ENCODE data around the gene NEU3. TPM values are rescaled to one million over a fixed set of nuclear protein-coding genes. Genes with fewer than 3 reads are reported as not detected.
A peak's percentile ranks its signal among the peaks of the same experiment; 100 is the strongest.

NEU3 gene
- total RNA-seq (ENCODE audit: unreplicated experiment), result 6.6 TPM
- long read RNA-seq, result 0 reads

GRCh38 chr11:74988541-74989259 lies at the start of gene NEU3:
Gene NEU3 (plus strand): TSS chr11:74988933. CDS start chr11:74989061, 128 bp downstream.
- DNase-seq, result peak; percentile 68
- peak within 1 kb of the TSS; percentile 96 for H3K4me3 Mint-ChIP-seq (ENCODE audit: unreplicated experiment)
- no peaks in the 10 kb centered on the region for H3K27me3 Mint-ChIP-seq (ENCODE audit: unreplicated experiment)
- peaks cover 3% of the 10 kb centered on the region for H3K4me1 Mint-ChIP-seq (ENCODE audit: low read depth, unreplicated experiment)
- peak within 1 kb of the TSS; percentile 35 for H3K27ac Mint-ChIP-seq (ENCODE audit: unreplicated experiment)
- H3K9me3 Mint-ChIP-seq (ENCODE audit: unreplicated experiment), result peaks cover 2% of the 10 kb centered on the region
- no peaks in the 10 kb centered on the region for H3K36me3 Mint-ChIP-seq (ENCODE audit: unreplicated experiment)
- TF ChIP-seq, protein P1, sequence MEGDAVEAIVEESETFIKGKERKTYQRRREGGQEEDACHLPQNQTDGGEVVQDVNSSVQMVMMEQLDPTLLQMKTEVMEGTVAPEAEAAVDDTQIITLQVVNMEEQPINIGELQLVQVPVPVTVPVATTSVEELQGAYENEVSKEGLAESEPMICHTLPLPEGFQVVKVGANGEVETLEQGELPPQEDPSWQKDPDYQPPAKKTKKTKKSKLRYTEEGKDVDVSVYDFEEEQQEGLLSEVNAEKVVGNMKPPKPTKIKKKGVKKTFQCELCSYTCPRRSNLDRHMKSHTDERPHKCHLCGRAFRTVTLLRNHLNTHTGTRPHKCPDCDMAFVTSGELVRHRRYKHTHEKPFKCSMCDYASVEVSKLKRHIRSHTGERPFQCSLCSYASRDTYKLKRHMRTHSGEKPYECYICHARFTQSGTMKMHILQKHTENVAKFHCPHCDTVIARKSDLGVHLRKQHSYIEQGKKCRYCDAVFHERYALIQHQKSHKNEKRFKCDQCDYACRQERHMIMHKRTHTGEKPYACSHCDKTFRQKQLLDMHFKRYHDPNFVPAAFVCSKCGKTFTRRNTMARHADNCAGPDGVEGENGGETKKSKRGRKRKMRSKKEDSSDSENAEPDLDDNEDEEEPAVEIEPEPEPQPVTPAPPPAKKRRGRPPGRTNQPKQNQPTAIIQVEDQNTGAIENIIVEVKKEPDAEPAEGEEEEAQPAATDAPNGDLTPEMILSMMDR (IDR thresholded peaks at IDR 0.05; ENCODE audit: partially characterized antibody, unreplicated experiment), result no peak

GRCh38 chr11:74941492-74941891 lies 47.2 kb upstream of the NEU3 start:
- no peaks in the 10 kb centered on the region for H3K9me3 Mint-ChIP-seq (ENCODE audit: unreplicated experiment)
- H3K4me3 Mint-ChIP-seq (ENCODE audit: unreplicated experiment), result no peak overlapping the region
- H3K27ac Mint-ChIP-seq (ENCODE audit: unreplicated experiment), result no peak overlapping the region
- peaks cover 3% of the 10 kb centered on the region for H3K27me3 Mint-ChIP-seq (ENCODE audit: unreplicated experiment)
- TF ChIP-seq, protein P1 (IDR thresholded peaks at IDR 0.05; ENCODE audit: partially characterized antibody, unreplicated experiment), result no peak
- no peaks in the 10 kb centered on the region for H3K36me3 Mint-ChIP-seq (ENCODE audit: unreplicated experiment)
- no peak for DNase-seq
- no peaks in the 10 kb centered on the region for H3K4me1 Mint-ChIP-seq (ENCODE audit: low read depth, unreplicated experiment)

GRCh38 chr11:74942073-74942759 lies 46.5 kb upstream of the NEU3 start:
- Mint-ChIP-seq H3K36me3 (ENCODE audit: unreplicated experiment) (no peaks in the 10 kb centered on the region), H3K4me1 (ENCODE audit: low read depth, unreplicated experiment) (no peaks in the 10 kb centered on the region), H3K27me3 (ENCODE audit: unreplicated experiment) (peaks cover 3% of the 10 kb centered on the region), H3K9me3 (ENCODE audit: unreplicated experiment) (no peaks in the 10 kb centered on the region), H3K4me3 (ENCODE audit: unreplicated experiment) (no peak overlapping the region), H3K27ac (ENCODE audit: unreplicated experiment) (no peak overlapping the region)
- DNase-seq, result no peak
- TF ChIP-seq, protein P1 (IDR thresholded peaks at IDR 0.05; ENCODE audit: partially characterized antibody, unreplicated experiment), result no peak

DNA sequence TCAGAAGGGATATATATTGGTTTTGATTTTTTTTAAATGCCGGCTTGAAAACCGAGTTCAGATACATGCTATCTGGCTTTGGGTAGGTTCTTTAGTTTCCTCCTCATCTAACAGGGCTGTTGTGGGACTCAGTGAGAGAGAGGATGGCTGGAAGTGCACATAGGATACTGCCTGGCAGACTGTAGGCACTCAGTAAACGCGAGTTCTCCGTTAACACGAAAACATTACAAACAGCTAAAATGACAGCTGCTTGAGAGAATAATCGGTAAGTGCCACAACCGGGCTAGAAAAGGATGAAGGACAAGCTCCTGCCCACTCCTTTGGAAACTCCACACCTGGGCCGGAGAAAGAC lies 40.2 kb upstream of the NEU3 start:
- Mint-ChIP-seq H3K4me1 (ENCODE audit: low read depth, unreplicated experiment) (peaks cover 10% of the 10 kb centered on the region), H3K4me3 (ENCODE audit: unreplicated experiment) (peak overlapping the region; percentile 99), H3K9me3 (ENCODE audit: unreplicated experiment) (peaks cover 4% of the 10 kb centered on the region), H3K27me3 (ENCODE audit: unreplicated experiment) (peaks cover 9% of the 10 kb centered on the region), H3K36me3 (ENCODE audit: unreplicated experiment) (no peaks in the 10 kb centered on the region), H3K27ac (ENCODE audit: unreplicated experiment) (no peak overlapping the region)
- TF ChIP-seq, protein P1 (IDR thresholded peaks at IDR 0.05; ENCODE audit: partially characterized antibody, unreplicated experiment), result no peak
- DNase-seq, result no peak
